Smooth muscle cell of the brain vasculature (primary cell): ENCODE data around the gene IGSF9.

ENCODE experiments used
- DNase-seq: peaks from one replicate; pipeline ENCODE4 v3.0.0-alpha.2; 2012; ENCODE audit warnings: low read depth, low spot score

The IGSF9 gene

GRCh38 chr1:159932296-159933285 lies 12.8 kb downstream of the IGSF9 start:
- peak; percentile 37 for DNase-seq

GRCh38 chr1:159931795-159932173 lies 13.6 kb downstream of the IGSF9 start:
- no peak for DNase-seq

- no peak for DNase-seq
Observed at GRCh38 chr1:159931101-159931794, 14.2 kb downstream of the IGSF9 start.

- no peak for DNase-seq
Observed at GRCh38 chr1:159930634-159931033, 14.8 kb downstream of the IGSF9 start.

- no peak for DNase-seq
Observed at GRCh38 chr1:159930216-159930615, 15.2 kb downstream of the IGSF9 start.

- DNase-seq = no peak
Observed at GRCh38 chr1:159929155-159930051, 16.0 kb downstream of the IGSF9 start.

GRCh38 chr1:159928491-159929050 lies 16.8 kb downstream of the IGSF9 start:
- no peak for DNase-seq

- no peak for DNase-seq
Observed at GRCh38 chr1:159927849-159928431, 17.5 kb downstream of the IGSF9 start.

- no peak for DNase-seq
Observed at GRCh38 chr1:159927211-159927848, 18.1 kb downstream of the IGSF9 start.

- no peak for DNase-seq
Observed at GRCh38 chr1:159925719-159926078, 19.7 kb downstream of the IGSF9 start.

- peak; percentile 83 for DNase-seq
Observed at GRCh38 chr1:159924791-159925718, 20.4 kb downstream of the IGSF9 start, which contains the start of gene TAGLN2. TAGLN2 (minus strand) TSS chr1:159925507; CDS start chr1:159920509, 4,998 bp downstream.

- DNase-seq = peak; percentile 78
Observed at GRCh38 chr1:159924025-159924790, 21.2 kb downstream of the IGSF9 start.

- no peak for DNase-seq
Observed at GRCh38 chr1:159923203-159924024, 22.0 kb downstream of the IGSF9 start.

- DNase-seq = no peak
Observed at GRCh38 chr1:159922511-159923202, 22.8 kb downstream of the IGSF9 start.

GRCh38 chr1:159921700-159922504 lies 23.5 kb downstream of the IGSF9 start:
- no peak for DNase-seq

GRCh38 chr1:159921251-159921650 lies 24.2 kb downstream of the IGSF9 start:
- no peak for DNase-seq
